Nephron progenitor cell (in vitro differentiated cells): ENCODE measurements around the gene ZNF750.

Source experiments
- DNase-seq: peaks from one replicate; pipeline ENCODE4 v3.0.0; 2021
- H3K27ac Mint-ChIP-seq: 2 replicates; pipeline ENCODE4 v1.8.0; 2021; ENCODE audit warnings: mild to moderate bottlenecking, moderate library complexity, mixed read lengths
- H3K27me3 Mint-ChIP-seq: 2 replicates; pipeline ENCODE4 v1.8.0; 2021; ENCODE audit warnings: mild to moderate bottlenecking, low read depth, mixed read lengths; ENCODE audit not compliant: poor library complexity
- H3K36me3 Mint-ChIP-seq: 2 replicates; pipeline ENCODE4 v1.8.0; 2021; ENCODE audit warnings: low read depth, mixed read lengths
- H3K4me1 Mint-ChIP-seq: 2 replicates; pipeline ENCODE4 v1.8.0; 2021; ENCODE audit warnings: mixed read lengths
- H3K4me3 Mint-ChIP-seq: 2 replicates; pipeline ENCODE4 v1.8.0; 2021; ENCODE audit warnings: mild to moderate bottlenecking, moderate library complexity, mixed read lengths
- H3K9me3 Mint-ChIP-seq: 2 replicates; pipeline ENCODE4 v1.8.0; 2021; ENCODE audit warnings: mild to moderate bottlenecking, moderate library complexity, mixed read lengths
- TF ChIP-seq, protein P1 (sequence below): fragments of 200-600 bp; sonication (generic); IDR thresholded peaks from 2 replicates; pipeline ENCODE4 v1.5.0; 2021; ENCODE audit warnings: antibody characterized with exemption

Gene ZNF750

DNA sequence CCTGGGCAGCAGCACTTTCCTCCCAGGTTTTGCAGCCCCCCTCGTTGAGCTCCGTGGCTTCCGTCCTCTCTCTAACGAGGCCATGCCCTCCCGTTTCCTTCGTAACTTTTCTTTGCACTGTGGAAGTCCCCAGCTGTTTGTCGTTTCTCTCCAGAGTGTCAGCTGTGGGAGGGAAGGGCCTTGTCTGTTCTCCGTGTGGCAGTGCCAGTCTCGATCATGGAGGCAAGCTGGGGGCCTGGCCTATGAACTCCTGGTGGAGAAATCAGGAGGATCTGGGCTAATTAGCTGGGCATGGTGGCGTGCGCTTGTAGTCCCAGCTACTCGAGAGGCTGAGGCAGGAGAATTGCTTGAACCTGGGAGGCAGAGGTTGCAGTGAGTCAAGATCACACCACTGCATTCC is 59.6 kb downstream of the ZNF750 start:
- peaks cover 3% of the 10 kb centered on the region for H3K27me3 Mint-ChIP-seq
- TF ChIP-seq, protein P1, sequence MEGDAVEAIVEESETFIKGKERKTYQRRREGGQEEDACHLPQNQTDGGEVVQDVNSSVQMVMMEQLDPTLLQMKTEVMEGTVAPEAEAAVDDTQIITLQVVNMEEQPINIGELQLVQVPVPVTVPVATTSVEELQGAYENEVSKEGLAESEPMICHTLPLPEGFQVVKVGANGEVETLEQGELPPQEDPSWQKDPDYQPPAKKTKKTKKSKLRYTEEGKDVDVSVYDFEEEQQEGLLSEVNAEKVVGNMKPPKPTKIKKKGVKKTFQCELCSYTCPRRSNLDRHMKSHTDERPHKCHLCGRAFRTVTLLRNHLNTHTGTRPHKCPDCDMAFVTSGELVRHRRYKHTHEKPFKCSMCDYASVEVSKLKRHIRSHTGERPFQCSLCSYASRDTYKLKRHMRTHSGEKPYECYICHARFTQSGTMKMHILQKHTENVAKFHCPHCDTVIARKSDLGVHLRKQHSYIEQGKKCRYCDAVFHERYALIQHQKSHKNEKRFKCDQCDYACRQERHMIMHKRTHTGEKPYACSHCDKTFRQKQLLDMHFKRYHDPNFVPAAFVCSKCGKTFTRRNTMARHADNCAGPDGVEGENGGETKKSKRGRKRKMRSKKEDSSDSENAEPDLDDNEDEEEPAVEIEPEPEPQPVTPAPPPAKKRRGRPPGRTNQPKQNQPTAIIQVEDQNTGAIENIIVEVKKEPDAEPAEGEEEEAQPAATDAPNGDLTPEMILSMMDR: no peak
- peaks cover 31% of the 10 kb centered on the region for H3K4me1 Mint-ChIP-seq
- no peak overlapping the region for H3K4me3 Mint-ChIP-seq
- H3K9me3 Mint-ChIP-seq: peaks cover 6% of the 10 kb centered on the region
- H3K36me3 Mint-ChIP-seq: peaks cover 45% of the 10 kb centered on the region
- no peak overlapping the region for H3K27ac Mint-ChIP-seq
- no peak for DNase-seq

DNA sequence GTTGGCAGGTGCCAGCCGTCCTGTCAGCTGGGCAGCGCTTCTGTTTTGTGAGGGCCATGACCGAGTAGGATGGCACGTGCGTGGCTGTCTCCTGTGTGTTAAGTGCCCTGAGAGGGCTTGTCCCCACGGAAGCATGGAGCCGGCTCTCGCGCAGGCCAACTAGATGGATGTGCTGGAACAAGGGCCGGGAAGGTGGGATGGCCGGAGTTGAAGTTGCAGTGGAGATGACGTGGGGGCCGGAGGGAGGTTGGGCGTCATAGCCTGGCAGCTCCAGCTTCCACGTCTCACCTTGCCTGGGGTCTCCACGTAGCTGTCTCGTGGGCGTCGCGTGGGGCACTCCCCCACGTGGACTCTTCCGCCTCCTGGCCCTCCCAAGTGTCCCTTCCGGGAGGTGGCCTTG is 60.3 kb downstream of the ZNF750 start:
- Mint-ChIP-seq H3K4me1 (peaks cover 31% of the 10 kb centered on the region), H3K27ac (no peak overlapping the region), H3K36me3 (peaks cover 50% of the 10 kb centered on the region), H3K9me3 (peaks cover 6% of the 10 kb centered on the region), H3K27me3 (peaks cover 3% of the 10 kb centered on the region), H3K4me3 (no peak overlapping the region)
- no peak for DNase-seq
- TF ChIP-seq, protein P1: no peak
